CD4-positive, alpha-beta T cell treated with Interleukin-4 for 1 hour (primary cell): ENCODE data around the gene ABHD16A.

Experiments
- DNase-seq, 2 donors: peaks; one replicate each; pipeline ENCODE4 v3.0.0-alpha.2; 2020 to 2022

The ABHD16A gene

GRCh38 chr6:31730631-31731086 lies 27.5 kb upstream of the ABHD16A start:
- DNase-seq, result no peak

GRCh38 chr6:31729979-31730630 lies 27.0 kb upstream of the ABHD16A start:
- peak; percentile 74 to 75 for DNase-seq

GRCh38 chr6:31729515-31729978 lies 26.4 kb upstream of the ABHD16A start:
- peak; percentile 85 to 86 for DNase-seq

GRCh38 chr6:31728767-31729514 lies 25.8 kb upstream of the ABHD16A start, which contains the start of gene DDAH2:
DDAH2 (minus strand) TSS chr6:31729299; CDS start chr6:31729161, 138 bp downstream.
- no peak for DNase-seq

- DNase-seq, result no peak
Measured at GRCh38 chr6:31727717-31728671, 24.9 kb upstream of the ABHD16A start.

GRCh38 chr6:31727034-31727716 lies 24.1 kb upstream of the ABHD16A start:
- DNase-seq, result peak; percentile 25 to 76

- no peak for DNase-seq
Measured at GRCh38 chr6:31725502-31726350, 22.6 kb upstream of the ABHD16A start.

- no peak for DNase-seq
Measured at GRCh38 chr6:31723980-31724691, 21.0 kb upstream of the ABHD16A start.

GRCh38 chr6:31723245-31723979 lies 20.3 kb upstream of the ABHD16A start, which contains the start of gene MPIG6B:
MPIG6B (plus strand) TSS chr6:31723373; CDS start chr6:31723384, 11 bp downstream.
- DNase-seq, result no peak

GRCh38 chr6:31722173-31722572 lies 19.0 kb upstream of the ABHD16A start:
- no peak for DNase-seq

- DNase-seq, result no peak
Measured at GRCh38 chr6:31721351-31722020, 18.4 kb upstream of the ABHD16A start, which contains the start of gene LY6G6C. LY6G6C (minus strand) TSS chr6:31721746; CDS start chr6:31721679, 67 bp downstream.

- DNase-seq, result no peak
Measured at GRCh38 chr6:31720196-31720770, 17.2 kb upstream of the ABHD16A start.

GRCh38 chr6:31719001-31719400 lies 15.9 kb upstream of the ABHD16A start:
- no peak for DNase-seq

GRCh38 chr6:31718265-31718664 lies 15.1 kb upstream of the ABHD16A start:
- no peak for DNase-seq

- DNase-seq, result no peak
Measured at GRCh38 chr6:31717499-31718222, 14.5 kb upstream of the ABHD16A start.

GRCh38 chr6:31715022-31715958 lies 12.2 kb upstream of the ABHD16A start, which contains the start of gene LY6G6D:
LY6G6D (plus strand) TSS chr6:31715348; CDS start chr6:31715356, 8 bp downstream.
- DNase-seq, result no peak
